ENCODE data around the gene ACP4.
"Not testable (repeated sequence)": the region's sequence is repeated elsewhere in the genome, so short reads cannot be mapped to it uniquely, and the experiment has no call there.

Gene ACP4
- total RNA-seq, result 0 to 0.99 (median 0) reads per million in 17 experiments

GRCh38 chr19:50790396-50790795 lies at the start of gene ACP4:
ACP4 (plus strand) TSS chr19:50790415; CDS start chr19:50790415, 0 bp downstream.
- DNase-seq, result no peak

DNA sequence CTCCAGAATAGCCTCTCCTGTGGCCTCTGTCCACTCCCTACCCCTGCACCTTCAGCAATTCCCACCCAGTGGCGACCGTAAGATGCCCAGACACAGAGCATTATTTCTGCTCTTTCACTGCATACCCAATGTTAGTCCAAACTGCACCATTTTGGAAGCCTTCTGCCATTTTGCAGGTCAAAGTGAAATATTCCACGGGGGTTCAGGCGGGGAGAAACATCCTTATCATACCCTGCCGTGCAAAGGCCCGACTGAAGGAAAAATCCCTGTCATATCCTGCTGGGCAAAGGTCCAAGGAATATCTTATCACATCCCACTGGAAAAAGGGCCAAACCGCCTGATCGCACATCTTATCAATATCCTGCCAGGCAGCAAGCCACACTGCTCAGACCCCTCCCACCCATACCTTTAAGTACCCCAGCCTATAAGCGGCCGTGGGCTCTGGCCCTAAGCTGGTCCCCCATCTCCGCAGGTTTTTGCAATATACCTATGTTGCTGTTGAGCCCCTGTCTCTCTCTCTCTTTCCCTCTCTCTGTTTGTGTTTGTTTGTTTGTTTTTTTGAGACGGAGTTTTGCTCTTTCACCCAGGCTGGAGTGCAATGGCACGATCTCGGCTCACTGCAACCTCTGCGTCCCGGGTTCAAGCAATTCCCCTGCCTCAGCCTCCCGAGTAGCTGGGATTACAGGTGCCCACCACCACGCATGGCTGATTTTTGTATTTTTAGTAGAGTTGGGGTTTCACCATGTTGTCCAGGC lies 48.9 kb upstream of the ACP4 start:
- DNase-seq, result no peak

- no peak for DNase-seq
These were observed 46.7 kb upstream of the ACP4 start for GRCh38 chr19:50743537-50743936.

- no peak for DNase-seq
These were observed 45.0 kb upstream of the ACP4 start for GRCh38 chr19:50745221-50745620.

- DNase-seq, result not testable (repeated sequence)
These were observed 43.1 kb upstream of the ACP4 start for GRCh38 chr19:50747141-50747540.

- DNase-seq, result no peak
These were observed 40.7 kb upstream of the ACP4 start for GRCh38 chr19:50749490-50749889.

DNA sequence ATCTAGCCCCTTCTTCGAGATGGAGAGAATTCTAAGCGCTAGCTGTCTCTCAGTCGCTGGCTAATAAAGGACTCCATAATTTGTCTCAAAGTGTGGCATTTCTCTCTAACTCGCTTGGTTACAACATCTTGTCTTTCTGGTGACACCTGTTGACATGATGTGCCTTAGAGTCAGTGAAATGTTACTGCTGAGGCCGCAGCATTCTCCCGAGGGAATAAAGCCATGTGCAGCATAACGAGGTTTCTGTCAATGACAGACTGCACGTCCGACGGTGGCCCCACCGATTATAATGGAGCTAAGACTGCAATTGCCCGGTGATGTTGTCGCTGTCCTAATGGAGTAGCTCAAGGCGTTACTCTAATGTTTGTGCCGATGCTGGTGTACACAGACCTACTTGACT lies 40.2 kb upstream of the ACP4 start:
- DNase-seq, result no peak

DNA sequence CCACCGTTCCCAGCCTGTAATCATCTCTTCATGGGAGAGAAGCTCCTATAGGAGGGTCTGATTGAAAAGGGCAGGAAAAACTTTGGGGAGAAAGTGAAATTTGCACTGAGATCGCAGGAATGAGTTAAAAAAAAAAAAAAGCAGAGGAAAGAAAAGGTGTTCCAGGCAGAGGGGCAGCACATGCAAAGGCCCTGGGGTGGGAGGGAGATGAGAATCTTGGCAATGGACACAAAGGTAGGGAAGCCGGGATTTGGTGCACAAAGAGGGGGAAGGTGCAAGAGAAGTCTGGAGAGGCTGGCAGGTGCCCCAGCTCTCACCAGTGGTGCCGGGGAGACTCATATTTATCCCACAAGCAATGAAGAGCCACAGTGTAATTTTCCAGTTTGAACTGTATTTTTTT lies 36.3 kb upstream of the ACP4 start:
- DNase-seq, result no peak

GRCh38 chr19:50756244-50756643 lies 34.0 kb upstream of the ACP4 start:
- DNase-seq, result not testable (repeated sequence)

GRCh38 chr19:50757624-50758023 lies 32.6 kb upstream of the ACP4 start:
- not testable (repeated sequence) for DNase-seq

GRCh38 chr19:50759076-50759475 lies 31.1 kb upstream of the ACP4 start:
- not testable (repeated sequence) for DNase-seq

GRCh38 chr19:50759886-50760285 lies 30.3 kb upstream of the ACP4 start:
- DNase-seq, result peak in 2 of 4 experiments; percentile 14 to 16

GRCh38 chr19:50761501-50761900 lies 28.7 kb upstream of the ACP4 start:
- not testable (repeated sequence) for DNase-seq

- not testable (repeated sequence) for DNase-seq
These were observed 26.7 kb upstream of the ACP4 start for GRCh38 chr19:50763521-50763920.

DNA sequence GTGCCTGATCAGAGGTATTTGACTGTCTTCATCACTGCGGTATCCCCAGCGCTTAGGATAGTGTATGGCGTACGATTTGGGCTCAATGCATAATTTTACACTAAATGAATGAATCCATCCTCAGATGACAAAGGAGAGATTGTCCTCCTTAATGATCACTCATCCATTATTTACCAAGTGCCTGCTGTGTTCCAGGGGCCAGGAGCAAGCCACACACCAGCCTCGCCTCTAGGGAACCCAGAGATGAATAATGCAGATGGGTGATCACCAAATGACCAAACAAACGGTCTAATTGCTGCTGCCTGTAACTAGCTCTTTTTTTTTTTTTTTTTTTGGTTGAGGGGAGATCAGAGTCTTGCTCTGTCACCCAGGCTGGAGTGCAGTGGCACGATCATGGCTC lies 25.8 kb upstream of the ACP4 start:
- DNase-seq, result no peak

GRCh38 chr19:50766746-50767145 lies 23.5 kb upstream of the ACP4 start:
- DNase-seq, result not testable (repeated sequence)

GRCh38 chr19:50767263-50767662 lies 23.0 kb upstream of the ACP4 start:
- not testable (repeated sequence) for DNase-seq

DNA sequence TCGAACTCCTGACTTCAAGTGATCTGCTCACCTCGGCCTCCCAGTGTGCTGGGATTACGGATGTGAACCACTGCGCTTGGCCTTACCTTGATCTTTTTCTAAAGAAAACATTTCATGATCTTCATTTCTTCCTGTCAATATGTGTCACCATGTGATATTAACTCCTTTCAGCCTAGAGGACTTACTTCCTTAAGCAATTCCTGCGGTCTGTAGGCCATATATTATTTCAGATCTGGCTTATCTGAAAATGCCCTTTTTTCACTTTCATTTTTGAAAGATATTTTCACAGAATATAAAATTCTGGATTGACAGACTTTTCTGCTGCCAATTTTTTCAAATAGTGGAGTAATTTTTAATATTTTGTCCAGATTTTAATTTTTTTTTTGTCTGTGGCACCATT lies 21.9 kb upstream of the ACP4 start:
- no peak for DNase-seq

DNA sequence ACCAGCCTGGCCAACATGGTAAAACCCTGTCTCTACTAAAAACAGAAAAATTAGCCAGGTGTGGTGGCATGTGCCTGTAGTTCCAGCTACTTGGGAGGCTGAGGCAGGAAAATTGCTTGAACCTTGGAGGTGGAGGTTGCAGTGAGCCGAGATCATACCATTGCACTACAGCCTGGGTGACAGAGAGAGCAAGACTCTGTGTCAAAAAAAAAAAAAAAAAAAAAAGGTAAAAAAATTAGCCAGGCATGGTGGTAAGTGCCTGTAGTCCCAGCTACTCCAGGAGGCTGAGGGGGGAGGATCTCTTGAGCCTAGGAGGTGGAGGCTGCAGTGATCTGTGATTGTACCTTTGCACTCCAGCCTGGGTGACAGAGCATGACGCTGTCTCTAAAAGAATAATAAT lies 20.1 kb upstream of the ACP4 start, which contains the start of gene GPR32:
TSS of gene GPR32 (plus strand) at position 301 of the 400 bp plus-strand sequence. CDS start 137 bp downstream, outside the sequence.
- DNase-seq, result not testable (repeated sequence)

- no peak for DNase-seq
These were observed 19.3 kb upstream of the ACP4 start for GRCh38 chr19:50770888-50771287.

- DNase-seq, result peak in 1 of 4 experiments; percentile 4
These were observed 17.7 kb upstream of the ACP4 start for GRCh38 chr19:50772476-50772875.

DNA sequence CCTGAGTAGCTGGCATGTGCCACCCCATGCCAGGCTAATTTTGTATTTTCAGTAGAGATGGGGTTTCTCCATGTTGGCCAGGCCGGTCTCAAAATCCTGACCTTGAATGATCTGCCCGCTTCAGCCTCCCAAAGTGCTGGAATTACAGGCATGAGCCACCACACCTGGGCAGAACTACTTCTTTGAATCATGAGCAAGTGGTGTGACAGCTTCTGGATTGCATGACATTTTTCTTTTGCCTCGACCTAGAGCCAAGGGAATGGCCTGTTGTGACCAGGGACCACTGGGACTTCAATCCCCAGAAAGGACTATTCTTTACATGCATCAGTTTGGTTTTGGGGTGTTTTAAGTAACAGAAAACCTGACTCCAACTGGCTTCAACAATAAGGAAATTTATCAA lies 17.3 kb upstream of the ACP4 start:
- DNase-seq, result not testable (repeated sequence)

DNA sequence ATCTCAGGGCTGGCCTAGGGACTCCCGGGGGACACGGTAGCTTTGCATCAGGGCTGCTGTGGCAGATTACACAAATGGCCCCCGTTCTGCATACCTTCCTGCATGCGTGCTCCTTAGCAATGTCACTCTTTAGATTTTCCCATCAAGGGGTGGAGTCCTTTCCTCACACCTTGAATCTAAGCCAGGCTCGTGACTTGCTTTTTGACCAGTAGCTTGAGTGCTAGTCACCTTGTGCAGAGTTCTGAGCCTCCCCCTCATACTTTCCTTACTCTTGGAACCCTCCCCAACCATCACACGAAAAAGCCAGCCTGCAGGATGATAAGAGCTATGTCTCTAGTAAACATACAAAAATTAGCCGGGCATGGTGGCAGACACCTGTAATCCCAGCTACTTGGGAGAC lies 16.8 kb upstream of the ACP4 start:
- not testable (repeated sequence) for DNase-seq

DNA sequence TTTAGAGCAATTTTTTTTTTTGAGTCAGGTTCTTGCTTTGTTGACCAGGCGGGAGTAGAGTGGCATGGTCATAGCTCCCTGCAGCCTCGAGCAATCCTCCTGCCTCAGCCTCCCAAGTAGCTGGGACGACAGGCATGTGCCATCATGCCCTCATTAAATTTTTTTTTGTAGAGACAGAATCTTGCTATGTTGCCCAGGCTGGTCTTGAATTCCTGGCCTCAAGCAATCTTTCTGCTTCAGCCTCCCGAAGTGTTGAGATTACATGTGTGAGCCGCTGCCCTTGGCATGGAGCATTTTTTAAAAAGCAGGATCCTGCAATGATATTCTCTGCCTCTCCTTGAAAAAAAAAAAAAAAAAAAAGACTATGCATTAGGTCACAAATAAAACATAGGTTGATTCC lies 14.1 kb upstream of the ACP4 start:
- DNase-seq, result no peak

DNA sequence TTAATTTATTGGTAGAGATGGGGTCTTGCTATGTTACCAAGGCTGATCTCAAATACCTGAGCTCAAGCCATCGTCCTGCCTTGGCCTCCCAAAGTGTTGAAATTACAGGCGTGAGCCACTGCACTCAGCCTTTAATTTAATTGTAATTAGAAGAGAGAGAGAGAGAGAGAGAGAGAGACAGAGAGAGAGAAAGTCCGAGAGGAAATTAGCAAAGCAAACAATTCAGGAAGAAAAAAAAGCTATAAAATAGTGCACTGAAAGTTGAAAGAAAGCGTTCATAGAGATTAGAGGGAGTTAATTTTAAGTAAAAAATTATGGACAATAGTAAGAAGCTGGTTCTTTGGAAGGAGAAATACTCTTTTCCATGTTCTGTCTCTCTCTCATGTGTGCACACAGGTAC lies 13.0 kb upstream of the ACP4 start:
- no peak for DNase-seq

Measured in suppressor macrophage (primary cell).